ENCODE measurements around the gene HNF1A. TPM values are rescaled to one million over a fixed set of nuclear protein-coding genes. Genes with fewer than 3 reads are reported as not detected.
A peak's percentile ranks its signal among the peaks of the same experiment; 100 is the strongest.

HNF1A gene
- total and polyA plus RNA-seq, 2 of the 13 experiments (the other 11 are each of a cell fraction or from before 2014, with no cell fraction given) = 13.4 to 34.7 TPM

GRCh38 chr12:120972870-120973543, 5.3 kb upstream of the HNF1A start (continued):
- TF ChIP-seq GMEB1 (CRISPR knock-in tag; IDR thresholded peaks at IDR 0.05; ENCODE audit: borderline replicate concordance) (peak; percentile 31; the same call in 1 of the 2 replicates), BORCS8-MEF2B (CRISPR knock-in tag; IDR thresholded peaks at IDR 0.05) (0 out of 2 replicates have a peak, but pooled peaks have one; percentile 26), RFX1 (IDR thresholded peaks at IDR 0.05) (peak; percentile 47), SOX6 (IDR thresholded peaks at IDR 0.05) (no peak), SOX6 (CRISPR knock-in tag; IDR thresholded peaks at IDR 0.05) (0 out of 2 replicates have a peak, but pooled peaks have one; percentile 18), MAX (IDR thresholded peaks at IDR 0.05) (peak; percentile 31; the same call in 1 of the 2 replicates), TEAD3 (CRISPR knock-in tag; optimal IDR thresholded peaks at IDR 0.05; ENCODE audit: borderline replicate concordance) (peak; percentile 70), SOX13 (IDR thresholded peaks at IDR 0.05) (no peak), SOX13 (CRISPR knock-in tag; conservative IDR thresholded peaks at IDR 0.05 in 1 of 2, IDR thresholded peaks at IDR 0.05 in 1 of 2) (0 out of 4 replicates have a peak, but pooled peaks of 1 of the 2 experiments have one; percentile 19)

GRCh38 chr12:120977531-120978295, 630 bp upstream of the HNF1A start:
- Histone ChIP-seq H4K20me1 (ENCODE audit: insufficient read depth, low read length) (peaks cover 4% of the 10 kb centered on the region; the same call in 1 of the 2 replicates), H3K4me1 (ENCODE audit: insufficient read depth, low read length) (peaks cover 60% of the 10 kb centered on the region), H3K27ac (ENCODE audit: extremely low read length, insufficient read depth, low read length) (peak overlapping the region; percentile 100), H3K36me3 (replicated peaks in 1 of 2; ENCODE audit: control insufficient read depth in 1 of 2, insufficient read depth in 2 of 2, low read length in 2 of 2) (peaks cover 5 to 22% of the 10 kb centered on the region in 2 experiments), H3K9ac (ENCODE audit: insufficient read depth, low read depth, low read length) (peak overlapping the region; percentile 99), H3K27me3 (ENCODE audit: control insufficient read depth in 1 of 2, insufficient read depth in 2 of 2, low read length in 2 of 2) (no peaks in the 10 kb centered on the region; a peak in 1 of 5 replicates), H2AFZ (ENCODE audit: low read length) (no peak overlapping the region), H3K4me3 (replicated peaks in 1 of 3; ENCODE audit: insufficient read depth in 1 of 3, low read depth in 2 of 3, low read length in 3 of 3) (peak overlapping the region; percentile 90 to 98 (median 98); a peak in 5 of 6 replicates), H3K4me2 (ENCODE audit: low read depth, low read length) (peak overlapping the region; percentile 93), H3K9me3 (ENCODE audit: low read length) (no peaks in the 10 kb centered on the region), H3K79me2 (ENCODE audit: insufficient read depth, low read length) (peaks cover 58% of the 10 kb centered on the region)
- POLR2A ChIA-PET = interaction anchor here (0.8 to 6.2 kb wide), 29 partner anchors 14 to 777 kb away, joined by 3 to 176 read pairs (median 4); partner anchors contain the start of genes C12orf43, POP5, RPLP0 and SPPL3
- FAIRE-seq = peak; percentile 12
- DNase-seq (ENCODE audit: low spot score) = no peak
- intact Hi-C loops (cut with micrococcal nuclease; ENCODE audit: unreplicated experiment) (loop anchor here (10.0 kb wide), 1 partner anchor 73 kb away; the partner anchor contains the start of gene SPPL3), in situ Hi-C loops (cut with HindIII; ENCODE audit: extremely low pct_ligation_motif_present, low pct_unique_long_range_greater_than_20kb) (no loop called here)
- ATAC-seq = no peak
- BruUV-seq (replicated peaks) = TSS peak; percentile 24
- CTCF ChIA-PET (ENCODE audit: low intra/inter-chr PET ratio, low total read pairs) = no interaction called here
- WGBS (ENCODE audit: low lambda C conversion rate) = 82% methylated on average over 10 of the region's 14 CpGs
- TF ChIP-seq ARID2 (CRISPR knock-in tag; IDR thresholded peaks at IDR 0.05; ENCODE audit: borderline replicate concordance) (0 out of 2 replicates have a peak, but pooled peaks have one; percentile 13), ZC3H4 (CRISPR knock-in tag; IDR thresholded peaks at IDR 0.05; ENCODE audit: borderline replicate concordance) (0 out of 2 replicates have a peak, but pooled peaks have one; percentile 13), HOXA5 (CRISPR knock-in tag; IDR thresholded peaks at IDR 0.05) (peak; percentile 4; the same call in 1 of the 2 replicates), GLI4 (CRISPR knock-in tag; IDR thresholded peaks at IDR 0.05; ENCODE audit: borderline replicate concordance) (no peak), MAZ (IDR thresholded peaks at IDR 0.05; ENCODE audit: borderline replicate concordance, low read depth, low read length) (no peak), MAZ (CRISPR knock-in tag; IDR thresholded peaks at IDR 0.05; ENCODE audit: low read depth) (no peak; the same call in 1 of the 2 replicates), PAWR (CRISPR knock-in tag; IDR thresholded peaks at IDR 0.05; ENCODE audit: borderline replicate concordance) (0 out of 2 replicates have a peak, but pooled peaks have one; percentile 16)

Data from HepG2 (cell line).